HL-60 (cell line): ENCODE data around the gene ATRNL1.

Source experiments
- CTCF ChIP-seq: IDR thresholded peaks from one replicate; pipeline ENCODE4 v1.5.1; 2011; ENCODE audit warnings: low read length, control low read depth, inconsistent platforms; ENCODE audit not compliant: insufficient read depth
- REST ChIP-seq: IDR thresholded peaks from 2 replicates; pipeline ENCODE4 v1.6.1; 2012; ENCODE audit warnings: low read depth; ENCODE audit not compliant: insufficient replicate concordance

- TF ChIP-seq CTCF (no peak), REST (no peak)
Observed at GRCh38 chr10:115047705-115048104, 45.5 kb upstream of the ATRNL1 start.
